K562 (cell line): ENCODE results near the gene DDX5. TPM values are rescaled to one million over a fixed set of nuclear protein-coding genes. Genes with fewer than 3 reads are reported as not detected.

ENCODE experiments used
- ATAC-seq: fragments of 200-7000 bp; cut with Tn5 transposase; 3 replicates; pipeline ENCODE4 v1.9.1; 2020; ENCODE audit warnings: moderate library complexity
- BruUV-seq: library from RNA; stranded (reverse); fragments of 400-500 nt; replicated peaks from 2 replicates; lab custom pipeline; 2021; lab: Mats Ljungman, UMichigan
- CTCF ChIA-PET: fragments of 300-600 bp; formaldehyde crosslinking; extraction: SDS; loops from one replicate; lab custom pipeline; 2021; ENCODE audit warnings: low intra/inter-chr PET ratio; lab: Yijun Ruan, JAX
- POLR2A ChIA-PET: fragments of 300-600, 350-650 bp; sonication (Branson Sonifier 250); formaldehyde crosslinking; extraction: SDS; loops from one replicate; lab custom pipeline; 2021; ENCODE audit warnings: antibody characterized with exemption, inconsistent platforms; lab: Yijun Ruan, JAX
- DNase-seq, 4 experiments: peaks; one replicate each; pipeline versions ENCODE4 v3.0.0 to v3.0.0-alpha.2; 2011 to 2018; ENCODE audit warnings: low spot score in 3 of 4, mixed read lengths in 3 of 4; ENCODE audit errors: extremely low read depth in 1 of 4
- FAIRE-seq: peaks from 2 replicates; lab custom pipeline; 2011; peaks lifted over from hg19 to GRCh38; lab: Jason Lieb, UNC
- H2AFZ ChIP-seq: 2 replicates; pipeline ENCODE4 v1.6.0; 2011; ENCODE audit warnings: low read depth, low read length, control low read depth, inconsistent platforms
- H3K27ac ChIP-seq: fragments of 200-600 bp; 3 replicates; pipeline ENCODE4 v1.8.0; 2011; ENCODE audit warnings: low read depth, mild to moderate bottlenecking, control low read depth, inconsistent platforms, low read length, moderate library complexity, mixed read lengths; ENCODE audit errors: extremely low read depth
- H3K27me3 ChIP-seq, 2 experiments: fragments of 300-600 bp in 1 of 2; 2 replicates in 1 of 2; 3 replicates in 1 of 2; pipeline versions ENCODE4 v1.6.0 to v1.8.0; 2011; ENCODE audit warnings: inconsistent platforms in 2 of 2, low read length in 2 of 2, mild to moderate bottlenecking in 1 of 2, mixed read lengths in 1 of 2, moderate library complexity in 1 of 2; ENCODE audit not compliant: control insufficient read depth in 2 of 2, insufficient read depth in 2 of 2
- H3K36me3 ChIP-seq: fragments of 300-600 bp; 3 replicates; pipeline ENCODE4 v1.8.0; 2011; ENCODE audit warnings: mild to moderate bottlenecking, low read length, inconsistent platforms; ENCODE audit not compliant: control insufficient read depth, insufficient read depth
- H3K4me1 ChIP-seq, 2 experiments: fragments of 200-600 bp in 1 of 2; replicated peaks in 1 of 2; 2 replicates in 1 of 2; 3 replicates in 1 of 2; pipeline versions ENCODE4 v1.5.1 to v1.8.0; 2011; ENCODE audit warnings: inconsistent platforms in 2 of 2, low read length in 2 of 2, mild to moderate bottlenecking in 1 of 2, mixed read lengths in 1 of 2, moderate library complexity in 1 of 2; ENCODE audit not compliant: control insufficient read depth in 2 of 2, insufficient read depth in 2 of 2
- H3K4me2 ChIP-seq: 2 replicates; pipeline ENCODE4 v1.6.1; 2011; ENCODE audit warnings: low read length, control low read depth, inconsistent platforms, mixed read lengths; ENCODE audit not compliant: insufficient read depth
- H3K4me3 ChIP-seq: fragments of 200-600 bp; sonication (generic), shearing (Covaris generic); 2 replicates; pipeline ENCODE4 v1.5.1; 2016; ENCODE audit warnings: control low read depth, inconsistent platforms
- H3K79me2 ChIP-seq: fragments of 200-600 bp; 3 replicates; pipeline ENCODE4 v1.8.0; 2011; ENCODE audit warnings: low read length, inconsistent platforms; ENCODE audit not compliant: control insufficient read depth, insufficient read depth
- H3K9ac ChIP-seq, 2 experiments: 2 replicates each; pipeline versions ENCODE4 v1.6.0 to v1.6.1; 2011; ENCODE audit warnings: low read depth in 2 of 2, low read length in 2 of 2, control low read depth in 1 of 2, inconsistent platforms in 1 of 2, mild to moderate bottlenecking in 1 of 2, mixed read lengths in 1 of 2; ENCODE audit not compliant: insufficient read depth in 1 of 2
- H3K9me1 ChIP-seq: one replicate; pipeline ENCODE4 v1.6.0; 2011; ENCODE audit warnings: inconsistent platforms, mild to moderate bottlenecking, low read length, moderate library complexity; ENCODE audit not compliant: control insufficient read depth, insufficient read depth
- H3K9me3 ChIP-seq: replicated peaks from 2 replicates; pipeline ENCODE4 v1.5.1; 2011; ENCODE audit warnings: low read depth, low read length, inconsistent platforms; ENCODE audit not compliant: control insufficient read depth, insufficient read depth
- H4K20me1 ChIP-seq: replicated peaks from 2 replicates; pipeline ENCODE4 v1.6.1; 2011; ENCODE audit warnings: low read length, inconsistent platforms, mixed read lengths; ENCODE audit not compliant: control insufficient read depth, insufficient read depth
- PBX2 ChIP-seq, 2 experiments: IDR thresholded peaks in 1 of 2; conservative IDR thresholded peaks in 1 of 2; 2 replicates each; pipeline ENCODE4 v1.6.1; 2016; ENCODE audit warnings: low read depth in 2 of 2, mild to moderate bottlenecking in 1 of 2, missing compliant biosample characterization in 1 of 2, missing genetic modification characterization in 1 of 2, moderate library complexity in 1 of 2
- POU5F1 ChIP-seq: fragments of 150-350 bp; IDR thresholded peaks from 2 replicates; pipeline ENCODE4 v1.6.1; 2014; ENCODE audit warnings: borderline replicate concordance, low read length, low read depth, mild to moderate bottlenecking; ENCODE audit not compliant: partially characterized antibody
- USF2 ChIP-seq: sonication (generic); formaldehyde crosslinking; IDR thresholded peaks from 2 replicates; pipeline ENCODE4 v1.5.0; 2020; ENCODE audit warnings: missing genetic modification reagents
- WGBS: fragments of 100-300 bp; shearing (Covaris generic); methylation state at CpG from one replicate; pipeline ENCODE4 v1.1.6; 2016; ENCODE audit warnings: low coverage, mixed read lengths; ENCODE audit not compliant: insufficient coverage; ENCODE audit errors: missing lambda C conversion rate; 5-methylcytosine and 5-hydroxymethylcytosine counted together
- in situ Hi-C: fragments of 300-500 bp; cut with MboI; formaldehyde crosslinking; loops from 4 replicates; pipeline ENCODE4 v1.15.0; 2018; ENCODE audit warnings: inconsistent platforms, mixed read lengths
- intact Hi-C: fragments of 100-400 bp; cut with micrococcal nuclease; formaldehyde crosslinking; loops from 2 replicates; pipeline ENCODE4 v1.14.2; 2022
- polyA plus RNA-seq, 8 experiments: library from polyadenylated mRNA; depleted of rRNA in 4 of 8; stranded (reverse) in 5 of 8; unstranded in 3 of 8; fragments of >200 nt; fragmentation: Nextera tagmentation in 2 of 8; fragmentation: Illumina TruSeq in 1 of 8; extraction: Ambion mirVana in 2 of 8; extraction: Trizol in 1 of 8; gene quantifications; 2 replicates each; pipeline versions ENCODE4 v1.2.1 to v1.2.3, GENCODE V29; 2011 to 2014; ENCODE audit warnings: inconsistent platforms in 1 of 8, missing spikeins in 1 of 8
- total RNA-seq, 7 experiments: library from RNA; depleted of rRNA in 6 of 7; stranded (reverse); fragments of >200 nt in 6 of 7; fragmentation: Illumina TruSeq in 2 of 7; extraction: Trizol in 2 of 7; gene quantifications; 2 replicates each; pipeline versions ENCODE4 v1.2.1 to v1.2.3, GENCODE V29; 2011 to 2021; ENCODE audit warnings: low replicate concordance in 1 of 7
- TF ChIP-seq, protein P1 (sequence below): fragments of 250-450 bp; sonication (Bioruptor Pico); IDR thresholded peaks from 2 replicates; pipeline ENCODE4 v1.8.0; 2022; ENCODE audit warnings: moderate library complexity, mild to moderate bottlenecking, inconsistent platforms

The DDX5 gene
- total and polyA plus RNA-seq, 9 of the 15 experiments (the other 6 are each of a cell fraction or from before 2014, with no cell fraction given), result 306 to 1,639 (median 604) TPM

DNA sequence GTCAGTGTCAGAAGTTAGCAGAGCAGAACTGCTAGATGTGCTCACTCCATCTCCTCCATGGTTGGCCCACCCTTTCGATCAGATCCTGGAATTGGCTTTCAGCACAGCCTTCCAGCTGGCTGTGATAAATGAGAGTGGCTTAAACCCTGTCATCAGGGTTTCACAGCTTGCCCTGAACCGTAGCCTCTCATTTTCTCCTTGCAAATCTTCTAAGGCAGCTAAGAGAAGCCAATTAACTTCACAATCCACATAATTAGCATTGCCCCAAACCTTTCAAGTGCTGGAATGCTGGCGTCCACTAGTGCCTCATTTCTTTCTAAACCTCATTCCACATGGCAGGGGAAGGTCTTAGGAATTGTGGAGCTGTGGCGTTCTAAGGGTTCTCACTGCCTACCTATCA is 35.5 kb downstream of the DDX5 start:
- Histone ChIP-seq H3K4me3 (no peak overlapping the region), H4K20me1 (no peaks in the 10 kb centered on the region), H3K9me1 (no peaks in the 10 kb centered on the region), H3K4me1 (no peaks in the 10 kb centered on the region), H3K27me3 (no peaks in the 10 kb centered on the region), H3K27ac (no peak overlapping the region), H3K79me2 (no peaks in the 10 kb centered on the region), H3K9ac (no peak overlapping the region), H3K9me3 (no peaks in the 10 kb centered on the region), H2AFZ (no peak overlapping the region), H3K36me3 (no peaks in the 10 kb centered on the region), H3K4me2 (no peak overlapping the region)
- POLR2A ChIA-PET, result interaction anchor here (0.7 kb wide), 1 partner anchor 13 kb away, joined by 3 read pairs; no protein-coding TSS in a partner anchor
- DNase-seq (no peak), ATAC-seq (no peak), FAIRE-seq (no peak)
- WGBS, result 50% methylated on average over 4 of the region's 4 CpGs
- CTCF ChIA-PET, result no interaction called here
- BruUV-seq, result no TSS peak
- TF ChIP-seq, protein P1, sequence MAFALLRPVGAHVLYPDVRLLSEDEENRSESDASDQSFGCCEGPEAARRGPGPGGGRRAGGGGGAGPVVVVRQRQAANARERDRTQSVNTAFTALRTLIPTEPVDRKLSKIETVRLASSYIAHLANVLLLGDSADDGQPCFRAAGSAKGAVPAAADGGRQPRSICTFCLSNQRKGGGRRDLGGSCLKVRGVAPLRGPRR (CRISPR knock-in tag), result no peak
- TF ChIP-seq USF2 (CRISPR knock-in tag), result no peak
- TF ChIP-seq PBX2 (CRISPR knock-in tag; IDR thresholded peaks at IDR 0.05; ENCODE audit: low read depth), result no peak
- 0 out of 2 replicates have a peak, but pooled peaks have one; percentile 34 for TF ChIP-seq PBX2 (tag; conservative IDR thresholded peaks at IDR 0.05; ENCODE audit: low read depth)
- no peak for TF ChIP-seq POU5F1
- in situ Hi-C loops, result no loop called here
- intact Hi-C loops, result no loop called here
